Fibroblast of villous mesenchyme (primary cell): ENCODE results near the gene UQCRH. TPM values are rescaled to one million over a fixed set of nuclear protein-coding genes. Genes with fewer than 3 reads are reported as not detected.
A peak's percentile ranks its signal among the peaks of the same experiment; 100 is the strongest.

ENCODE experiments used
- DNase-seq: peaks from one replicate; pipeline ENCODE4 v3.0.0-alpha.2; 2010; ENCODE audit warnings: low read depth
- H3K4me3 ChIP-seq: 2 replicates; pipeline ENCODE4 v1.5.1; 2011; ENCODE audit warnings: low read depth, mild to moderate bottlenecking, low read length
- CTCF ChIP-seq: IDR thresholded peaks from 2 replicates; pipeline ENCODE4 v1.5.1; 2012; ENCODE audit warnings: low read depth, mild to moderate bottlenecking, low read length; ENCODE audit not compliant: insufficient read depth
- total RNA-seq: library from RNA; depleted of rRNA; stranded (reverse); fragments of >200 nt; gene quantifications from 2 replicates; pipeline ENCODE4 v1.2.3, GENCODE V29; 2012

The UQCRH gene
- total RNA-seq, 1 donor, result 249 TPM

- no peak for TF ChIP-seq CTCF
- no peak for DNase-seq
- no peak overlapping the region for H3K4me3 ChIP-seq
These were observed 5.1 kb upstream of the UQCRH start for GRCh38 chr1:46298387-46298786.

GRCh38 chr1:46300673-46301405 is 2.7 kb upstream of the UQCRH start:
- peak; percentile 43 for DNase-seq
- H3K4me3 ChIP-seq, result peak overlapping the region; percentile 96
- TF ChIP-seq CTCF, result no peak

GRCh38 chr1:46301406-46301807 is 2.1 kb upstream of the UQCRH start:
- H3K4me3 ChIP-seq, result peak overlapping the region; percentile 96
- no peak for DNase-seq
- no peak for TF ChIP-seq CTCF

GRCh38 chr1:46301808-46302640 is 1.5 kb upstream of the UQCRH start:
- peak; percentile 31 for TF ChIP-seq CTCF
- DNase-seq, result peak; percentile 74

GRCh38 chr1:46302641-46303037 is 859 bp upstream of the UQCRH start:
- TF ChIP-seq CTCF, result no peak
- peak; percentile 52 for DNase-seq
- peak overlapping the region; percentile 96 for H3K4me3 ChIP-seq

More at GRCh38 chr1:46301808-46302640, 1.5 kb upstream of the UQCRH start:
- H3K4me3 ChIP-seq, result peak overlapping the region; percentile 96

- H3K4me3 ChIP-seq, result peak overlapping the region; percentile 96
- peak; percentile 20 for DNase-seq
- TF ChIP-seq CTCF, result no peak
These were observed 401 bp downstream of the UQCRH start for GRCh38 chr1:46303872-46304326.
